ENCODE measurements around the gene RNF187. TPM values are rescaled to one million over a fixed set of nuclear protein-coding genes. Genes with fewer than 3 reads are reported as not detected.

Gene RNF187
- total and polyA plus RNA-seq, 10 of the 15 experiments (the other 5 are each of a cell fraction or from before 2014, with no cell fraction given) = 2.6 to 116 (median 29.5) TPM

- no peak overlapping the region for H3K9ac ChIP-seq (ENCODE audit: control insufficient read depth, insufficient read depth, low read length)
- H3K79me2 ChIP-seq (ENCODE audit: control insufficient read depth, insufficient read depth, low read length) = no peaks in the 10 kb centered on the region
- no peak overlapping the region for H2AFZ ChIP-seq (ENCODE audit: control insufficient read depth, low read depth, low read length)
- H3K4me2 ChIP-seq (ENCODE audit: control insufficient read depth, insufficient read depth) = no peak overlapping the region
- DNase-seq (ENCODE audit: low read depth, low spot score) (no peak), FAIRE-seq (no peak), ATAC-seq (no peak)
- no peak overlapping the region for H3K27ac ChIP-seq (ENCODE audit: control insufficient read depth, insufficient read depth)
- in situ Hi-C loops (cut with MboI) = no loop called here
- H3K4me3 ChIP-seq = no peak overlapping the region
- no peaks in the 10 kb centered on the region; the same call in 1 of the 2 replicates for H3K4me1 ChIP-seq (ENCODE audit: control insufficient read depth, insufficient read depth, low read length)
- no peaks in the 10 kb centered on the region for H4K20me1 ChIP-seq (ENCODE audit: control insufficient read depth, insufficient read depth)
- ChIA-PET CTCF (no interaction called here), POLR2A (no interaction called here), SMC1A (ENCODE audit: uncharacterized antibody, unreplicated experiment) (no interaction called here), RAD21 (ENCODE audit: unreplicated experiment) (no interaction called here)
- H3K36me3 ChIP-seq (ENCODE audit: control insufficient read depth in 2 of 2, insufficient read depth in 2 of 2, low read length in 1 of 2) = no peaks in the 10 kb centered on the region
- H3K9me3 ChIP-seq (replicated peaks; ENCODE audit: control insufficient read depth, insufficient read depth, low read length) = no peaks in the 10 kb centered on the region
- no TSS peak for BruUV-seq (replicated peaks)
- WGBS (ENCODE audit: insufficient coverage, insufficient replicate concordance, low lambda C conversion rate, missing lambda C conversion rate) = 73% methylated on average over 6 of the region's 6 CpGs
- intact Hi-C loops (cut with micrococcal nuclease; ENCODE audit: unreplicated experiment) = no loop called here
- peaks cover 2 to 8% of the 10 kb centered on the region in 2 experiments; a peak in 3 of 4 replicates for H3K27me3 ChIP-seq (replicated peaks in 1 of 2; ENCODE audit: control insufficient read depth in 2 of 2, insufficient read depth in 2 of 2, low read length in 1 of 2)
- TF ChIP-seq ZNF592 (IDR thresholded peaks at IDR 0.05) = no peak
- no peak for TF ChIP-seq ATF3 (IDR thresholded peaks at IDR 0.05; ENCODE audit: borderline replicate concordance, extremely low read depth, low read depth, low read length)
- TF ChIP-seq YY1 (IDR thresholded peaks at IDR 0.05; ENCODE audit: low read depth, low read length) = no peak
- TF ChIP-seq LARP7 (IDR thresholded peaks at IDR 0.05) = no peak
- no peak for TF ChIP-seq SMAD5 (IDR thresholded peaks at IDR 0.05; ENCODE audit: low read depth)
- no peak for TF ChIP-seq HCFC1 (IDR thresholded peaks at IDR 0.05; ENCODE audit: low read length)
- TF ChIP-seq ZZZ3 (IDR thresholded peaks at IDR 0.05; ENCODE audit: control insufficient read depth, insufficient read length, low read depth) = no peak
- TF ChIP-seq RFX5 (IDR thresholded peaks at IDR 0.05; ENCODE audit: low read depth, low read length) = no peak
- TF ChIP-seq ZBTB11 (CRISPR knock-in tag; IDR thresholded peaks at IDR 0.05) = no peak
- TF ChIP-seq BHLHE40 (IDR thresholded peaks at IDR 0.05; ENCODE audit: borderline replicate concordance in 1 of 2, low read depth in 2 of 2, low read length in 1 of 2) = no peak
- TF ChIP-seq ZNF384 (IDR thresholded peaks at IDR 0.05; ENCODE audit: borderline replicate concordance, low read depth, low read length) = no peak
- TF ChIP-seq SREBF1 (IDR thresholded peaks at IDR 0.05; ENCODE audit: low read length) = no peak
- TF ChIP-seq NFYB (IDR thresholded peaks at IDR 0.05; ENCODE audit: insufficient read depth, low read depth, low read length) = no peak
- no peak for TF ChIP-seq TBL1XR1 (IDR thresholded peaks at IDR 0.05; ENCODE audit: low read depth, low read length)
Observed at GRCh38 chr1:228448372-228448771, 38.8 kb upstream of the RNF187 start.
